Kidney epithelial cell (primary cell): ENCODE results near the gene TMEM176B. TPM values are rescaled to one million over a fixed set of nuclear protein-coding genes. Genes with fewer than 3 reads are reported as not detected.

Source experiments
- DNase-seq: peaks from one replicate; pipeline ENCODE4 v3.0.0-alpha.2; 2010; ENCODE audit warnings: low read depth
- H3K27me3 ChIP-seq: 2 replicates; pipeline ENCODE4 v1.6.0; 2011; ENCODE audit warnings: low read length; ENCODE audit not compliant: control insufficient read depth, insufficient read depth
- H3K36me3 ChIP-seq: 2 replicates; pipeline ENCODE4 v1.5.1; 2011; ENCODE audit warnings: low read length; ENCODE audit not compliant: control insufficient read depth, insufficient read depth
- H3K4me3 ChIP-seq: 2 replicates; pipeline ENCODE4 v1.5.1; 2011; ENCODE audit warnings: low read depth, mild to moderate bottlenecking, control low read depth, low read length
- CTCF ChIP-seq: IDR thresholded peaks from 2 replicates; pipeline ENCODE4 v1.5.1; 2011; ENCODE audit warnings: mild to moderate bottlenecking, moderate library complexity, low read length, control low read depth, inconsistent platforms; ENCODE audit not compliant: insufficient read depth, poor library complexity, severe bottlenecking
- total RNA-seq: library from RNA; depleted of rRNA; stranded (reverse); fragments of >200 nt; gene quantifications from 2 replicates; pipeline ENCODE4 v1.2.3, GENCODE V29; 2015

The TMEM176B gene
- total RNA-seq, 1 donor from 2014 or later = 15.8 TPM

- DNase-seq = no peak
- no peaks in the 10 kb centered on the region for H3K36me3 ChIP-seq
- no peak for TF ChIP-seq CTCF
- H3K27me3 ChIP-seq = no peaks in the 10 kb centered on the region
- H3K4me3 ChIP-seq = no peak overlapping the region
These were observed 15.9 kb downstream of the TMEM176B start for GRCh38 chr7:150784120-150784736.

GRCh38 chr7:150781961-150782360 is 18.2 kb downstream of the TMEM176B start:
- H3K4me3 ChIP-seq = no peak overlapping the region
- TF ChIP-seq CTCF = no peak
- no peak for DNase-seq
- no peaks in the 10 kb centered on the region for H3K36me3 ChIP-seq
- no peaks in the 10 kb centered on the region for H3K27me3 ChIP-seq

- TF ChIP-seq CTCF = no peak
- no peak for DNase-seq
- Histone ChIP-seq H3K36me3 (no peaks in the 10 kb centered on the region), H3K27me3 (no peaks in the 10 kb centered on the region), H3K4me3 (no peak overlapping the region)
These were observed 19.1 kb downstream of the TMEM176B start for GRCh38 chr7:150781103-150781502.

- no peak overlapping the region for H3K4me3 ChIP-seq
- no peak for DNase-seq
- H3K27me3 ChIP-seq = no peaks in the 10 kb centered on the region
- no peak for TF ChIP-seq CTCF
- H3K36me3 ChIP-seq = no peaks in the 10 kb centered on the region
These were observed 19.9 kb downstream of the TMEM176B start for GRCh38 chr7:150780292-150780691.

GRCh38 chr7:150778738-150779301 is 21.3 kb downstream of the TMEM176B start:
- Histone ChIP-seq H3K4me3 (no peak overlapping the region), H3K27me3 (no peaks in the 10 kb centered on the region), H3K36me3 (no peaks in the 10 kb centered on the region)
- peak; percentile 85 for TF ChIP-seq CTCF
- peak; percentile 21 for DNase-seq
